GM21786 (cell line): ENCODE measurements around the gene UBAP1L.
A peak's percentile ranks its signal among the peaks of the same experiment; 100 is the strongest.

Experiments used
- ATAC-seq: cut with Tn5 transposase; IDR thresholded peaks from one replicate; pipeline ENCODE4 v1.9.1; 2021; ENCODE audit not compliant: unreplicated experiment

UBAP1L gene

DNA sequence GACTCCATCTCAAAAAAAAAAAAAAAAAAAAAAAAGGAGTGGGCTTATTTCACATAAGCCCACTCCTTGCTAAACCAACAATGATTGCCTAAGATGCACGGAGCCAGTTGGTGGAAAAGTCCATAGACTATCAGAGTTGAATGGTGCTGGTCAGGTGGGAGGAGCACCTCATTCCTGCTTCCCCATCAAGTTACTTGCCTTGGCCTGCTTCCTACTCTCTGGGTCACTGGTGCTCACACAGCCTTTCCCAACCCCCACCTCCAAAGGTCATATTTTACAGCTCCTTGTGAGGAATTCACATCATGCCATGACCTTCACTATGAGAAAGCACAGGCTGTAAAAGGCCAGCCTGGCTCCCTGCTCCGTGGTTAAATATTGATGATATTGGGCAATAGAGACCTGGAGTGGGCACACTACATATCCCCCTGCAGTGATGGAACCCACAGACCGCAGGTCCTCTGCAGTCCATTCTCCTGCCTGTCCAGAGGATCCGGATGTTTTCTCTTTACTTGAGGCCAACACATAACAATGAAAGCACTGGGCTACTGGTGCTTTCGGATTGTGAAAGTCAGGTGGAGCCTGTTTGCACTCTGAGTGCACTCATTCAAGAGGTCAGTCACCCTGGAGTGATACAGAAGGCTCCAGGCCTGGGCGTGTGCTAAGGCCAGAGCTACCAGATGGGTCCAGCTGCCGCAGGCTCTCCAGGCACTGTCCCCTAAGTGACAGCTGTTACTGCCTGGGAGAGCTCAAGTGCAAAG lies 70.1 kb downstream of the UBAP1L start, which contains the start of gene SLC51B:
Gene SLC51B (plus strand): TSS at position 664 of the 758 bp plus-strand sequence. CDS start 4,618 bp downstream, outside the sequence.
- ATAC-seq = no peak

DNA sequence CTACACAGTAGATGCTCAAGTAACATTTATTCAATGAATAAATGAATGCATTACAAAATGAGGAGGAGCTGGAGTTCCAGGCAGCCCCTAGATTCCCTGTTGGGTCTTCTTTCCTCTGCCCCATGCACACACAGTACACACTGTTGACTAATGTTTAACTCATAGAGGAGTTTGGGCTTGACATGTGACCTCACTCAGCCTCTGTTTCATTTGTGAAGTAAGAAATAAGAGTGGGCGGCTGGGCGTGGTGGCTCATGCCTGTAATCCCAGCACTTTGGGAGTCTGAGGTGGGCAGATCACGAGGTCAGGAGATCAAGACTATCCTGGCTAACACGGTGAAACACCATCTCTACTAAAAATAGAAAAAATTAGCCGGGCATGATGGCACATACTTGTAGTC lies 70.8 kb downstream of the UBAP1L start:
- peak; percentile 64 for ATAC-seq

DNA sequence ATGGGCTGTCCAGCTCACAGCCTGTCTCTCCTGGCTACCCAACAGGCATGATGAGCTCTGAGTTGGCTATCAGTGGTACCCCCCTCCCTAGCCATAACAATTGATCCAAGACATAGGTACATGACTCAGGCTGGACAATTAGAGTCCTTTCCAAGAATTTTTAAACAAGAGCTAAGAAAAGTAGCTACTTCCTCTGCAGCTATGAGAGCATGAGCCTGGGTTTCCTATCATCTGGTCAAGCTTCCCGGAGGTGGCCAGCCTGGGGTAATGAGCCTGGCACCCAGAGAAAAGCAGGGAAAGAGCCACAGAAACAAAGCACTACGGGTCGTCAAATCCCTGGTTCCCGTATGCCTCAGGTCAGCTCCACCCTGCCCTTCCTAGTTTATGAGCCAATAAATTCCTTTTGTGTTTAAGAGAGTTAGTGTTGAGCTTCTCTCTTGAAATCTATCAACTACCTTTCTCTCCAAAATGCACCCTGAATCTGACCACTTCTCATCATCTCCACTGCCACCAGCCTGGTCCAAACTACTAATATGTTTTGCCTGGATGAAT lies 72.1 kb downstream of the UBAP1L start:
- no peak for ATAC-seq
